Measurements from ENCODE around the gene TMOD3.
"Not testable (repeated sequence)": the region's sequence is repeated elsewhere in the genome, so short reads cannot be mapped to it uniquely, and the experiment has no call there.

Gene TMOD3

DNA sequence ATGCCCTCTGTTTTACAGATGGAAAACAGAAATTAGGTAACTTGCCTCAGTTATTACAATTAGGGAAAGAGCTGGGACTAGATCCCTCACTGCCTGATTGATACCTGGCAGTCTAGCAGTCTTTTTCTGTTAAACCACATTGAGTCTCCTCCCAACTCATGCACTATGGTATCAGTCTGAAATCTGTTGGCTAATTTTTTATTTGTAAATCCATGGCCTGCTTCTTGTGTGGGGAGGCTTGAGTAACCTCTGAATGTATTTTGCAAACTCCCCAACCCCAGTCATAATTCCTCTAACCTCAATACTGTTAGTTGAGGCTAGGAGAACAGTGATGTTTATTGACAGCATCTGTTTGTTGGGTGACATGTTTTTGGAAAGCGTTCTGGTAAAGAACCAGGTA is 35.9 kb downstream of the TMOD3 start:
- no peak for DNase-seq

DNA sequence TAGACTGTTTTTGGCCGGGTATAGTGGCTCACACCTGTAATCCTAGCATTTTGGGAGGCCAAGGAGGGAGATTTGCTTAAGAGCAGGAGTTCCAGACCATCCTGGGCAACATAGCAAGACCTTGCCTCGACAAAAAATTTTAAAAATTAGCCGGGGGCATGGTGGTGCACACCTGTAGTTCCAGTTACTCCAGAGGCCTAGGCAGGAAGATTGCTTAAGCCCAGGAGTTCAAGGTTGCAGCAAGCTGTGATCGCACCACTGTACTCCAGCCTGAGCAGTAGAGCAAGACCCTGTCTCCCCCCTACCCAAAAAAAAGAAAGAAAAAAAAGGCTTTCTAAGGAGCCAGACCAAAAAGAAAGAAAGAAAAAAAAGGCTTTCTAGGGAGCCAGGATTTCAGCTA is 36.7 kb downstream of the TMOD3 start:
- no peak for DNase-seq

DNA sequence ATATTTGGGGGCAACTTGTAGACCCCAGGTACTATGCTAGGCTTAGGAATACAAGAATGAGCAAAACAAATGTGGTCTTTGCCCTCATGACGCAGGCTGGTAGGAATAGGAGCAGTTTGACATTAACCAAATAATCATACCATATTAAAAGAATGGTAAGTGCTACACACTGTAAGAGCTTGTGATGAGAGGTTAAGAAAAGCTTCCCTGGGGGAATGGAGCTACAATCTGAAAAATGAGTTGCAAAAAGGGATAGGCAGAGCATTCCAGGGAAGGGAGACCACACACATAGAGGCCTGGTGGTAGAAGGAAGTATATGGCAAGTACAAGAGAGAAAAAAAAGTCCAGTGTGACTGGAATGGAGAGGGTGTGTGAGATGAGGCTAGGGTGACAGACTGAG is 37.3 kb downstream of the TMOD3 start:
- DNase-seq, result no peak

DNA sequence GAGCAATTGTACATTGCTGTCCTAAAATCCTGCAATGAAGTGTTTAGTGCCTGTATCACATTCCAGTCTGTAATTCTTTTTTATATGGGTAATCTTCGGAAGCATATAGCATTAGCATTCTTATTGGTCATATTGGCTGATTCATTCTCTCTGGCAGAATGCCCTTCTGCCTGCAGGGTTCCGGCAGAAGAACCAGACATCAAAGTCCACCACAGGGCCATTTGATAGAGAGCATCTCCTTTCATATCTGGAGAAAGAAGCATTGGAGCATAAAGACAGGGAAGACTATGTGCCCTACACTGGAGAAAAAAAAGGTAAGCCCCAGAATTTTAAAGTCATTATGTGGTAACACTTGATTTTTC is 39.6 kb downstream of the TMOD3 start:
- no peak for DNase-seq

DNA sequence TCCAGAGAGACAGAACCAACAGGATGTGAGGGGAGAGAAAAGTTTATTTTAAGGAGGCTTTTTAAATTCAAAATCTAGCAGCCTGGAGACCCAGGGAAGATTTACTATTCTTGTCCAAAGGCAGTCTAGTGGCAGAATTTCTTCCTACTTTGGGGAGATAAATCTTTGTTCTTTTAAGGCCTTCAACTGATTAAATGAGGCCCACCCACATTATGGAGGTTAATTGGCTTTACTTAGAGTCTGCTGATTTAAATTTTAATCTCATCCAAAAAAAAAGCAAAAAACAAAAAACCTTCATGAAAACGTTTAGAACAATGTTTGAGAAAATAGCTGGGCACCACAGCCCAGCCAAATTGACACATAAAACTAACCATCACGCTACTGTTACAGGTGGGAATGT is 41.3 kb downstream of the TMOD3 start:
- no peak for DNase-seq

DNA sequence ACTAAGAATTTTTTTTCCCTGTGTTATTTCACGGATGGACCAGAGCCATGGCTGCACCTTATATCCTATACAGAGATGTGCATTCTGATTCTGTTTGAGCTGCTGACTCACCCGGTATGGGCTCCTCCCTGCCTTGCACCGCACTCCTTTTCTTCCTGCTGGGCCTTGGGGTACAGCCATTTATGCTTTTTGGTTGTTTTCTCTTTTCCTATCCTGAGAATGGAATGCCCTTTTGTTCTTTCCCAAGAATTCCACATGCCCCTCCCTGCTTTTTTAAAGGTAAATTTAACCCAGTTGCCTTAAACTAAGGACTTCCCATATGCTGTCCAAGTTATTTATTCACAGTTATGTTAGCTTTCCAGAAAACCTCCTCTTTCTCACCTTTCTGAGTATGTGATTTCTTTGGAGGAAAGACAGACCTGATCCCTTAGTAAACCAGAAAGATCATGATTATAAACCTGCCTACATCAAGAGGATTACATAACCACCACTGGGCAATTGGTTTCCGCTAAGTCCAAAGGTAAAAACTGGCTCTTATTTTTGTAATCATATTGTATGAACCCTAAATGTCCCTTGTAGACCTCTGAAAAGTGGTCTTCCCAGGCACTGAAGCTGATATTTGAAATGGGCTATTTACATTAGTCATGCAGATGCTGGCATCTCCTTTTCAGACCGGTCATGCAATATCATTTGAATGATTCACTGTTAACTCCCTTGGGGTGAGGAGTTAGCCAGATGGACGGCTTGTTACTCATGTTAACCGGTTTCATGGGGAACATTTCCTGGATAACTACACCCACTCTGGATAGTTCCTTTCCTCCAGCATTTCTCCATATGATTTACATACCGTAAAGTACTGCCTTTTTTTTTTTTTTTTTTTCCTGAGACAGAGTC is 45.5 kb downstream of the TMOD3 start:
- no peak for DNase-seq

DNA sequence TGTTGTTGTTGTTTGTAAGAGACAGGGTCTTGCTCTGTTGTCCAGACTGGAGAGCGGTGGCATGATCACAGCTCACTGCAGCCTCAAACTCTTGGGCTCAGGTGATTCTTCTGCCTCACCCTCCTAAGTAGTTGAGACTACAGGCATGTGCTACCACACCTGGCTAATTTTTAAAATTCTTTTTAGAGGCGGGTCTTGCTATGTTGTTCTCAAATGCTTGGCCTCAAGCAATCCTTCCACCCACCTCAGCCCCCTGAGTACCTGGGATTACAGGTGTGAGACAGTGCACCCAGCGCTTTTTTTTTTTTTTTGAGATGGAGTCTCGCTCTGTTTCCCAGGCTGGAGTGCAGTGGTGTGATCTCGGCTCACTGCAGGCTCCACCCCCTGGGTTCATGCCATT is 46.7 kb downstream of the TMOD3 start:
- DNase-seq, result no peak

DNA sequence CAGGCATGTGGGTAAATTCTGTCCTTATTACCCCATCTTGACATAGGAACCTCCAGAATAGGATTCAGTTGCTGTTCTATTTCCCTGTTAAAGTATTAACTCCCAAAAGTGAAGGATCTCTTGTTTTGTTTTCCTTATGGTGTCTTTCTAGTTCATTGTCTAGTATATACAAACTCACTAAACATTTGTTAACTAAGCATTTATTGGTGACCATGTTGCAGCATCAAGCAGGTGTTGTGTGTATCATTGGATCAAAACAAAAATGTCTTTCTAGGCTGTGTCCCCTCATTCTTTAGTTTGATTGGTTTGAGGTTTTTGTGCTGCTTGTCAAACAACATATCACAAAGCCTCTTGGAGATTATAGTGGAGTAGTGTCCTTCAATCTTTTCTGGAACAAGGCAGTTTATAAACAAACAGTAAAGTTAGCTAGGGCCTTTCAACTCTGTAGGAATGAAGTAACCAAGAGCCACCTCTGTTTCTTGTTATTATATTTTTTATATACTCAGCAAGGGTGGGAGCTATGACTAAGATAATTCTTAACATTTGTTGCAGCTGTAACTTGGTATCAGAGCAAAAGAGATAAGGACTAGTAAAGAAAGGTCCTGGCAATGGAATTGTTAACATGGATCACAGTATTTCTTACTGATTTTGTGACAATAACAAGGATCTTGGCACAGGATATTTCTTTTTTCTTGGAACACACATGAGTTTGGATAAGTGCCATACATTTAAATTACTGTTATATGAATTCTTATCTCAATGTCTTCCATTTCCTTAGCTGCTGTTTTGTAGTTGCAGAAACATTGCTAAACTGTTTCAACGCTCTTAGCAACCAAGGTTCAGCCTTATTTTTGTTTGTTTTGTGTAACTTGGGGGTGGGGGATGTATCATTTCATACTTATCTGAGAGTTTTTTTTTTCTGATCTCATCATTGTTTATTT is 49.3 kb downstream of the TMOD3 start:
- no peak for DNase-seq

DNA sequence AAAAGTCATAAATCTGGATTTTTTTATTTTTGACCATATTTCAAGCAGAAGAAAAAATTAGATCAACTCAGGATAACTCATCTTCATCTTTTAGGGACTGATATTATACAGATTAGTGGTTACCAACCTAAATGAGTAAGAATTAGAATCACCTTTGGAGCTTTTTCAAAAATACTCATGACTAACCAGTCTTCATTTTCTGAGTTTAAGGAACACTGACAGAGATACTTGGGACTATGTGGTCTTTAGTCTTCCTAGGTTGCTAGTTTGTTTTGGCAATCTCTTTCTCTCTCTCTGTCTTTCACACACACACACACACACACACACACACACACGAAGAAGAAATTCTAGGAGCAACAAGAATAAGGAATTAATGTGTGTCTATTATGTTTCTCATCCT is 50.1 kb downstream of the TMOD3 start:
- DNase-seq, result no peak

DNA sequence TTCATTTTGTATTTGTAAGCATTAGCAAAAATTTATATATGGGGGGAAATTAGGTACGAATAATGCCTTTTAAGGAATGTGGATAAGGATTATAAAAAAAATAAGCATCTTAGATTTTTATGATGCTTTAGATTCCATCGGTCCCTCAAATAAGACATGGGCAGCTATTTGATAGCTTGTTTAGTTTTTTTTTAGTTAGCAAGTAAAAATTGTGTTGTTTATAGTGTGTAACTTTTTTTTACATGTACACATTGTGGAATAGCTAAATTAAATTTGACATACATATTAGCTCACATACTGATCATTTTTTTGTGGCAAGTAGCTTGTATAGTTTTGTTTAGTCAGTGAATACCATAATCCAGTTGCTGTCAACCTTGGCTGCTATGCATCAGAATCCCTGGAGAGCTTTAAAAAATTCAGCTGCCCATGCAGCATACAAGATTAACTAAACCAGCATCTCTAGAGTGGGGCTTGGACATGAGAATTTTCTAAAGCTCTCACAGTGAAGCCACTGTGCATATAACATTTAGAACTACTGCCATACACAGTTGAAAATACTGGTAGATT is 53.9 kb downstream of the TMOD3 start:
- DNase-seq, result no peak

DNA sequence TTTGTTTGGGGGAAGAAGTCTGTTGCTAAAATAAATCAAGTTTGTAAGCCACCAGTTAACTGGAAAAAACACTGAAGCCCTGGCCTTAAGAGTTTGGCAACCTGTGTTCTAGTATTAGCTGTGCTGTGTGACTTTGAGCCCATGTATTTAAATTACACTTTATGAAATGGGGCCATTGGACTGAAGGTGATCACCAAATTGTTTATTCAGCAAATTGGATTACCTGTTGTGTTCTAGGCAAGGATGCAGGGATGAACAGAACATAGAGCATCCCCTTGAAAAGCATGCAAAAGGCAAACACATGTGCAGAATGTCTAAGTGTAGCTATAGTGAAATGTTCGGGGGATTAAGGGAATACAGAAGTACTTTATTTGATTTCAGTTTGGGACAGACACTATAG is 54.6 kb downstream of the TMOD3 start:
- no peak for DNase-seq

DNA sequence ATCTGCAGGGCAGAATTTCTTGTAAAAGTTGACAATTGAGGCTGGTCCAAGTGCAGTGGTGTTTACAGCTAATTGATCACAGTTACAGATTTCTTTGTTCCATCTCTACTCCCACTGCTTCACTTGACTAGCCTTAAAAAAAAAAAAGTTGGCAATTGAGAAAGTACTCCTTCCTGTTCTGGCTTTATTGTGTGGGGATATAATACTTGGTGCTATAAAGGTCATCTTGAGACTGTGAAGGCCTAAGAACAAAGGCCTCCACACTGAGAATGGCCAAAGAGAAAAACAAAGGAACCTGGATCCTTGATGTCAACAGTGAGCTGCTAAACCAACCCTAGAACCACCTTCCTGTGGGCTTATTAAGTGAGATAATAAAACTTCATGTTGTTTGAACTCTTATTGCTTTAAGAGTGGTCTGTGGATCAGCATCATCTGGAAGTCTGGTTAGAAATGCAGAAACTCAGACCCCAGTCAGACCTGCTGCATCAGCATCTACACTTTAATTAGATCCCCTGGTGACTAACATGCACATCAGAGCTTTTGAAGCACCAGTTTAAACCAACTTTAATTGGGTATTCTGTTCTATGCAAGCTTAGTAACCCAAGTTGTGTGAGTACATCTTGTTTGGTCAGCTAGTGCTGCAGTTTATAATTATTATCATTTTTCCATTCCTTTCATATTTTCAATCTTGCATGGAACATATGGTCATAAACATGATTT is 55.2 kb downstream of the TMOD3 start:
- DNase-seq, result no peak

DNA sequence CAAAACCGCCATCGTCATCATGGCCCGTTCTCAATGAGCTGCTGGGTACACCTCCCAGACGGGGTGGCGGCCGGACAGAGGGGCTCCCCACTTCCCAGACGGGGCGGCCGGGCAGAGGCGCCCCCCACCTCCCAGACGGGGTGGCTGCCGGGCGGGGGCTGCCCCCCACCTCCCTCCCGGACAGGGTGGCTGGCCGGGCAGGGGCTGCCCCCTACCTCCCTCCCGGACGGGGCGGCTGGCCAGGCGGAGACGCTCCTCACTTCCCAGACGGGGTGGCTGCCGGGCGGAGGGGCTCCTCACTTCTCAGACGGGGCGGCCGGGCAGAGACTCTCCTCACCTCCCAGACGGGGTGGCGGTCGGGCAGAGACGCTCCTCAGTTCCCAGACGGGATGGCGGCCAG is 56.3 kb downstream of the TMOD3 start:
- not testable (repeated sequence) for DNase-seq

DNA sequence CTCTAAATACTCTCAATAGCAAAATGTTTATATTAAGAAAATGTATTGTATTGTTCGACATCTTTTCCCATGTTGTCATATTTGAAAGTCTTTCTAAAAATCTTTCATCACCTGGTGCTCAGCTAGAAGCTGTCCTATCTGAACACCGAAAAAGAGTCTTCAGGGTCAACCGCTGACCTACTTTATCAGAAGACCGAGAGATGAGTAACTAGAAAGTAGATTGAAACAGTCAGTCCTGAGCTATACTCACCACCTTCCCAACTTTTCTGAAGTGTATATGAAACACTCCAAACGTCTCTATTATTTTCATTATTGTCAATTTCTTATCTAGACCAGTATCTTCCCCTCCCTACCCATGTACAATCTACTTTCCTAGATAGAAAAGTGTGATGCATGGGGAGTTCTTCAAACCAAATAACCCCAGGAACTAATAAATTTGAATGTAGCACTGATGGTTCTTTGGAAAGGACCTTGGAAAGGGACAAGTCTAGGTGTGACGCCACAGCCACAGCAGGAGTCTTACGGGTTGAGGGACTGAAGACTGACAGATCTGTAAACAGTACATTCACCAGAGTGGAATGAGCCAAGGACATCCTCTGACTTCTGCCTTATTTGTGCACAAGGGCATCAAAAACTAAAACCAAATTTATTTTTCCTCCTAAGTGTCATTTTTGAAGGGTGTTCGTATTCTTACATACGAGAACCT is 58.6 kb downstream of the TMOD3 start:
- DNase-seq, result no peak

DNA sequence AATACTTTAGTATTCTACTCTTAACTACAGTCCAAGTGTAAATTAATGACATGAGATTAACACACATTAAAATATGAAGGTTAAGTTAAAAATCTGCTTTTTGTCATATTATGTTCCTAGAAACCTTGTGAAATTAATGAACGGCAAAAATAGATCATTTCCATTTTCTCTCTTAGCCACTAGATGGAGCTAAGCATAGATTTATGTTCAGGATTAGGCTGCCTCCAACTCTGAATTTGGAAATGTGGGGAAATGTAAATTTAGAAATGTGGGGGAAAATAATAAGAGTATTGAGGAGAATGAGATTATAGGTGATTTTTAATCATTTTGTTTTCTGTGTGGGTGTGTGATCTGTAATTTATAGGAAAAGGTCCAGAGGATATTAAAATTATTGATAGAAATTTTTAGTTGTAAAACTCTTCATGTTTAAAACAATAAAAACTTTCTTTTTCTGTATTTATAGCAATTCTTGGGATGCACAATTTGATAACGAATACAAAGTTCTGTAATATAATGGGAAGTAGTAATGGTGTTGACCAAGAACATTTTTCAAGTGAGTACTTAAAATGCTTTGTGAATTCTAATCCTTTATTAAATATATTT is 59.2 kb downstream of the TMOD3 start:
- no peak for DNase-seq

DNA sequence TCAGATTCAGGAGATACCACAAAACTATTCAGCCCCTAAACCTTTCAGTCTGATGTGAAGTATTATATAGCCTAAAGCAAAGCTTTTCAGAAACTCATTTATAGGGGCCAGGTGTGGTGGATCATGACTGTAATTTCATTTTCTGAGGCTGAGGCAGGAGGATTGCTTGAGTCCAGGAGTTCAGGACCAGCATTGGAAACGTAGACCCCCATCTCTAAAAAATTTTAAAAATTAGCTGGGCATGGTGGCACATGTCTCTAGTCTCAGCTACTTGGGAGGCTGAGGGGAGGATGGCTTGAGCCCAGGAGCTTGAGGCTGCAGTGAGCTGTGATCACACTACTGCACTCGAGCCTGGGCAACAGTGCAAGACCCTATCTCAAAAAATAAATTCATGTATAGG is 60.0 kb downstream of the TMOD3 start:
- no peak for DNase-seq

DNA sequence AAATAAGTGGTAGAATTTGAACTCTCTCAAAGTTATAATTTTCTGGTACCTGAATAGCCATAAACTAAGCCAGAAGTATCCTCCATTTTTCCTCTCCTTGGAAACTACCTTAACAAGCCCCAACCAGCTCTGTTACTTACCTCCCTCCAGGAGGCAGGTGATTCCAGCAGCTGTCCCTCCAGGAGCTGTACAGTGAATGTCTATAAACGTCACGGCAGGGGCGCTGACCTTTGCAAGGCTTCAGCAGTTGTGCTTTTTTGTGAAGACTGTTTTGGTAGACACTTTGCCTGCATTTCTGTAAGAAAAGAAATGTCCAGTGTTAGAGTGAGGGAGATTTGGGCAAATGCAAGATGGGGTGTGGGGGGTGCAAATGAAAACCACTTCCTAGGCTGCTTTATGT is 75.0 kb downstream of the TMOD3 start:
- DNase-seq, result no peak

DNA sequence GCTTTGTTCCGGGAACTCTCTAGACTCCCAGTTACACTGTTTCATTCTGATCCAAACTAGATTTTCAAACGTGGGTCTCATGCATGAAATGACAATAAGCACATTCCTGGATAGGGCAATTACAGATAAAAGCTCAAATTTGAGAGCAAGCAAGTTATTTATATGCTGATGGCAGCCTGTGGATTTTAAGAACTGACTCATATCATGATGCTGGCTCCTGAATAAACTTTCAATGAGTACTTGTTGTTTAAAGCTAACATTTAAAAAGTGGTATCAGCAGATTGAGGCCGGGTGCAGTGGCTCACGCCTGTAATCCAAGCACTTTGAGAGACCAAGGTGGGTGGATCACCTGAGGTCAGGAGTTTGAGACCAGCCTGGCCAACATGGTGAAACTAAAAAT is 75.5 kb downstream of the TMOD3 start:
- DNase-seq, result no peak

DNA sequence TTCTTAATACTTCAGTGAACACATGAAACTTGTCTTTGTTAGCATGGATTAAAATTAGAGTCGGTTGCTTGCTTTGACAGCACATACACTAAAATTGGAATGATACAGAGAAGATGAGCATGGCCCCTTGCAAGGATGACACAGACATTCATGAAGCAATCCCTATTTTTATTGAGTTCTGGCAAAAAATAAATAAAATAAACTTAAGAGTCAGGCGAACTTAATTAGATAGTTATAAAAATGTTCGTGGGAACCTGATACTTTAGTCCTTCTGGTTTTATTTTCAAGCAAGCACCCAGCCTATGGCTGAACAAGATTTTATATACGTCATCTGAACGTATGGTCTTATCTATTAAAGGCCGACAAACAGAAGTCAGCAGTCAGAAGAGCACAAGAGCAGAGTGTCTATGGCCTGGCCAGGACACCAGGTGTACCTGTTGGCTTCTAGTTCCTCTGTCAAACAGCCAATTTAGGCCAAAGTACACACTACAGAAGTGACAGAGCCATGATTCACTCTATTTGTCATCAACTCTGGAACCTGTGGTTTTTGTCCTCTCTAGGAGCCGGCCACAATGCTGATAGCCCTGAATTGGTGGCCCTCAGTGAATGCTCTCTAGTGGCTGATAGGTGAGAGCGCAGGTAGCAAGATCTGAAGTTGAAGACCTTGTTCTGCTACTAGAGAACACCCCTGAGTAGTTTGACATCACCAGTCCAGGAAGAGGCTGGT is 77.8 kb downstream of the TMOD3 start:
- DNase-seq, result no peak

DNA sequence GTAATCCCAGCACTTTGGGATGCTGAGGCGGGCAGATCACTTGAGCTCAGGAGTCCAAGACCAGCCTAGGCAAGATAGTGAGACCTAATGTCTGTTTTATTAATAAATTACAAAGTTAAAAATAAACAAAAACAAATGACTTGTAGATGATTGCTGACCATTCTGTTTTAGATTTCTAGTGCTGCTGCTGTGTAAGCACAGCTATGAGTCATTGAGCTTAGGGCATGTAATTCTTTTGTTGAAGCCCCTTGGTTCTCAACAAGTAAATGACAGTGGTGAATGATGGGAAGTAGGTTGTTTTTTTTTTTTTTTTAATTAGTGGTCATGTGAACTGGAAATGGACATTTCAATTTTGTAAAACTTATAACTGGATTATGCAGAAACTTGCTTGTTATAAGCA is 78.9 kb downstream of the TMOD3 start:
- DNase-seq, result no peak

DNA sequence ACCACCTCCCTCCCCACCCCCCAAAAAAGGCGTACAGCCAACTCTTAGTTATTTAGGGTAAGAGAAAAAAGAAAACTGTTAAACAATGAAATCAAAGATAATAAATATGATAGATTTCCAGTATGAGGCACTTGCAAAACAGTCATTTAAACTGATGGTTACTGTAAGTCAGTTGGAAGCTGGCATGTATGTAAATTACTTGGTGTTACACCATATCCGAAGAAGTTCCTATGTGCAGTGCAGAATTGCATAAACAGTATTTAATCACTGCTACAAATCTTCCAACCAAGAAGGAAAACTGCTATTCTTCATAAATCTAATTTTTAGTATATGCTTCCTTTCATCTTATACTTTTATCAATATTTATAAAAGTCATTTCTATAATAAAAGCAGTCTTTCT is 80.1 kb downstream of the TMOD3 start:
- DNase-seq, result no peak
